Measurements from ENCODE around the gene IKBKE. TPM values are rescaled to one million over a fixed set of nuclear protein-coding genes. Genes with fewer than 3 reads are reported as not detected.

IKBKE gene
- total RNA-seq, 2 experiments from 2014 or later = 18.7 to 19.8 TPM

DNA sequence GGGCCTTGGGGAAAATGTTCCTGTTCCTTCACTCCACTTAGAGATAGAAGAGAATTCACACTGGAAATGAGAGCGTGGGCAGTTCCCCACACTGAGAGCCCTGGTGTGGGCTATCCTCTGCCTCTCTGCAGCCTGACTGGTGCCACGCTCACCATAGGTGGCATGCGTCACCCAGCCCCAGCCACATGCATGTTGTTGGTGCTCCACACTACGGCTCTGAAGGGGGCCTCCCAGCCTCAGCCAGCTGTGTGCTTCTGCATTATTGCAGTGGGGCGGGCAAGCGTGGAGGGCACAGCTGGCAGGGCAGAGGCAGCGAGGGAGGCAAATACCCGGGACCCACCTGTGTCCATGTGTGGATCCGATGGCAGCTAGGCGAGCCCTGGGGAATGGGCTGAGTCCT lies 22.3 kb downstream of the IKBKE start:
- H3K4me1 Mint-ChIP-seq = peaks cover 20% of the 10 kb centered on the region
- no peaks in the 10 kb centered on the region for H3K27me3 Mint-ChIP-seq
- H3K27ac Mint-ChIP-seq = peak overlapping the region; percentile 4
- no peaks in the 10 kb centered on the region for H3K9me3 Mint-ChIP-seq
- H3K36me3 Mint-ChIP-seq = peaks cover 17% of the 10 kb centered on the region
- no peak for DNase-seq
- H3K4me3 Mint-ChIP-seq = no peak overlapping the region

DNA sequence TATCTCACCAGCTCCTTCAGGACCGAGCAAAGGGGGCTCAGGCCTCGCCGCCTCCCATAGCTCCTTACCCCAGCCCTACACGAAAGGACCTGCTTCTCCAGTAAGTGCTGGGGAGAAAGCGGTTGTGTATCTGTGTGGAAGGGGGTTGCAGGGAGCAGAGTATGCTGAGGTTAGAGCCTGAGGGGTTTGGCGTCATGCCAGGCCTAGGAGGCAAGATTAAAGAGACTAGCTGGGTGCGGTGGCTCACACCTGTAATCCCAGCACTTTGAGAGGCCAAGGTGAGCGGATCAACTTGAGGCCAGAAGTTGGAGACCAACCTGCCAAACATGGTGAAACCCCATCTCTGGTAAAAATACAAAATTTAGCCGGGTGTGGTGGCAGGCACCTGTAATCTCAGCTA lies 23.0 kb downstream of the IKBKE start:
- peaks cover 18% of the 10 kb centered on the region for H3K36me3 Mint-ChIP-seq
- H3K27me3 Mint-ChIP-seq = no peaks in the 10 kb centered on the region
- H3K9me3 Mint-ChIP-seq = no peaks in the 10 kb centered on the region
- H3K4me1 Mint-ChIP-seq = peaks cover 20% of the 10 kb centered on the region
- DNase-seq = no peak
- H3K27ac Mint-ChIP-seq = no peak overlapping the region
- no peak overlapping the region for H3K4me3 Mint-ChIP-seq

DNA sequence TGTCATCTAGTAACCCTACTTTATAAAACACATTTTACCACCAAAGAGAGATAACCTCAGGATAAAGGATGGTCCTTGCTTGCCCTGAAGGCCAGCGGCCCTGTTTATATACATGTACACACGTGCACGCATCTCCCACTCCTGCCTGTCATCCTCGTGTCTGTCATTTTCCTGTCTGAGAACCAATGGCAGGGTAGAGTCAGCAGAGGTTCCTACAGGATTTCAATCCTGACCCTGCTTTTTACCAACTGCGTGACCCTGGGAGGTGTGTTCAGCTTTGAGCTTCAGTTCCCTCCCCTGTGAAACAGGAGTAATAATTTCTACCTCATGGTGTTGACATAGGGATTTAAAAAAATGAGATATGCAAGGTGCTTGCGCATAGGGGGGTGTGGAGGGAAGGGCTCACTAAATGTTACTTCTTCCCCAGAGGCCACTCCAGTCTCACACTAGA lies 24.8 kb downstream of the IKBKE start:
- Mint-ChIP-seq H3K9me3 (no peaks in the 10 kb centered on the region), H3K27me3 (no peaks in the 10 kb centered on the region), H3K4me3 (no peak overlapping the region), H3K36me3 (peaks cover 21% of the 10 kb centered on the region), H3K27ac (peak overlapping the region; percentile 20), H3K4me1 (peaks cover 20% of the 10 kb centered on the region)
- no peak for DNase-seq

DNA sequence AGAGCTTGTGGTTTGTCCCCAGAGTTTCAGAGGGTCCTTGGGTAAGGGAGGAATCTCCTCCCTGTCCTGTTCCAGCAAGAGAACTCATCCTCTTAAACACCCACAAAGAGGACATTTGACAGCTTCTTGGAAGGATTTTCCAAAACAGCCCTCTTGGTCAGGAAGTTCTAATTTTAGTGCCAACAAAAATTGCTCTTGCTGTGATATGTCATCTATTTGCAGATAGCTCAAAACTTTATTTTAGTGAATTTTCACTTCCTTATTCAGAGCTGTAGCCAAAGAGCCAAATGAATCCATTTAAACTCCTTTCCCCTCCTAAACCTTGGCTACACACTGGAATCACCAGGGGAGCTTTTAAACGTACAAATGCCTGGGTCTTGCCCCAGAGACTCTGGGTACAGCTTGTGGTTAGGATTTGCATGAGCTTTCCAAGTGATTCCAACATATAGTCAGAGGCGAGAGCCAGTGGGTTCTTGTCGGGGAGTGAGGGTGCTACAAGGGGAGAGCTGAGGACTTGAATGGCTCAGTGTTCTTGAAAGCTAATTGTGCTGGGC lies 25.3 kb downstream of the IKBKE start:
- peaks cover 20% of the 10 kb centered on the region for H3K36me3 Mint-ChIP-seq
- peaks cover 20% of the 10 kb centered on the region for H3K4me1 Mint-ChIP-seq
- no peaks in the 10 kb centered on the region for H3K9me3 Mint-ChIP-seq
- no peak for DNase-seq
- H3K27ac Mint-ChIP-seq = no peak overlapping the region
- H3K4me3 Mint-ChIP-seq = no peak overlapping the region
- H3K27me3 Mint-ChIP-seq = no peaks in the 10 kb centered on the region

DNA sequence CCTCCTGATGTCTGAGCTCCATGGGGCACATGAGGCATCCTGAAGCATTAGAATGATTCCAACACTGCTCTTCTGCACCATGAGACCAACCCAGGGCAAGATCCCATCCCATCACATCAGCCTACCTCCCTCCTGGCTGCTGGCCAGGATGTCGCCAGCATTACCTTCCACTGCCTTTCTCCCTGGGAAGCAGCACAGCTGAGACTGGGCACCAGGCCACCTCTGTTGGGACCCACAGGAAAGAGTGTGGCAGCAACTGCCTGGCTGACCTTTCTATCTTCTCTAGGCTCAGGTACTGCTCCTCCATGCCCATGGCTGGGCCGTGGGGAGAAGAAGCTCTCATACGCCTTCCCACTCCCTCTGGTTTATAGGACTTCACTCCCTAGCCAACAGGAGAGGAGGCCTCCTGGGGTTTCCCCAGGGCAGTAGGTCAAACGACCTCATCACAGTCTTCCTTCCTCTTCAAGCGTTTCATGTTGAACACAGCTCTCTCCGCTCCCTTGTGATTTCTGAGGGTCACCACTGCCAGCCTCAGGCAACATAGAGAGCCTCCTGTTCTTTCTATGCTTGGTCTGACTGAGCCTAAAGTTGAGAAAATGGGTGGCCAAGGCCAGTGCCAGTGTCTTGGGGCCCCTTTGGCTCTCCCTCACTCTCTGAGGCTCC lies 26.0 kb downstream of the IKBKE start:
- Mint-ChIP-seq H3K9me3 (no peaks in the 10 kb centered on the region), H3K4me1 (peaks cover 23% of the 10 kb centered on the region), H3K27me3 (no peaks in the 10 kb centered on the region), H3K4me3 (no peak overlapping the region), H3K27ac (peak overlapping the region; percentile 74), H3K36me3 (peaks cover 16% of the 10 kb centered on the region)
- DNase-seq = no peak

DNA sequence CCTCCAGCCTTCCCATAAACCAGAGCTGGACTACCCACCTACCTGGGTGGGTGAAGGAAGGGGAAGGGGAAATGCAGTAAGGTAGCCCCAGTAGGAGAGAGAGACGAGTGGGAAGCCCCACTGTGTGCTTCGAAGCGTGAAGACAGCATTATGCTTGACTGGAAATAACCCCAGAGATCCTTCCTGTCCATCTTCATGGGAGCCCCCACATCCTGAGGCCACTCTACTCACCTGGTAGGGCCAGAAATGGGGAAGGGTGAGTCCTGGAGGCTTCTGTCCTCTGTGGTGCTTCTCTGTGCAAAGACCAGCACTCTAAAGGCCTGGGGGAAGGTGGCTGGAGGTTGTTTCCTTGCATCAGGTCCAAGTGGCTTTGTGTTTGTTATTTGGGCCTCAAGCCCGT lies 27.1 kb downstream of the IKBKE start:
- peak overlapping the region; percentile 74 for H3K27ac Mint-ChIP-seq
- H3K4me3 Mint-ChIP-seq = no peak overlapping the region
- H3K36me3 Mint-ChIP-seq = peaks cover 9% of the 10 kb centered on the region
- H3K27me3 Mint-ChIP-seq = no peaks in the 10 kb centered on the region
- H3K9me3 Mint-ChIP-seq = no peaks in the 10 kb centered on the region
- H3K4me1 Mint-ChIP-seq = peaks cover 25% of the 10 kb centered on the region
- no peak for DNase-seq

DNA sequence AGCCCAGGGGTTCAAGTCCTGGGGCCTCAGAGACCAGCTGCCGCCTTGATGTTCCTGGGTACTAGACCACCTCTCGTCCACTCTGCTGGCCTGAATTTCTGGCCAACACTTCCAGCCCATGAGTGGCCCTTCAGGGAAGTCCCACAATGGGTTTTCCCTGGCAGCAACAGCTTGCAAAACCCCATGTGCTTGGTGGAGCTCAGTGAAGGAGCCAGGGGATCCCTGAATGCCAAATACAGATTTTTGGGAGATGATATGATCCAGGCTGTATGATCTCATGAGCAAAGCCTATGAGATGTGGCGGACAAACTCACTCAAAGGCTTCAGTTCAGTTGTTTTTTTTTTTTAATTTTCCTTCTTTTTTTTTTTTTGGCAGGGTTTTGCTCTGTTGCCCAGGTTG lies 27.5 kb downstream of the IKBKE start:
- no peak for DNase-seq
- H3K27ac Mint-ChIP-seq = no peak overlapping the region
- H3K36me3 Mint-ChIP-seq = peaks cover 8% of the 10 kb centered on the region
- H3K4me3 Mint-ChIP-seq = no peak overlapping the region
- H3K9me3 Mint-ChIP-seq = no peaks in the 10 kb centered on the region
- peaks cover 28% of the 10 kb centered on the region for H3K4me1 Mint-ChIP-seq
- no peaks in the 10 kb centered on the region for H3K27me3 Mint-ChIP-seq

DNA sequence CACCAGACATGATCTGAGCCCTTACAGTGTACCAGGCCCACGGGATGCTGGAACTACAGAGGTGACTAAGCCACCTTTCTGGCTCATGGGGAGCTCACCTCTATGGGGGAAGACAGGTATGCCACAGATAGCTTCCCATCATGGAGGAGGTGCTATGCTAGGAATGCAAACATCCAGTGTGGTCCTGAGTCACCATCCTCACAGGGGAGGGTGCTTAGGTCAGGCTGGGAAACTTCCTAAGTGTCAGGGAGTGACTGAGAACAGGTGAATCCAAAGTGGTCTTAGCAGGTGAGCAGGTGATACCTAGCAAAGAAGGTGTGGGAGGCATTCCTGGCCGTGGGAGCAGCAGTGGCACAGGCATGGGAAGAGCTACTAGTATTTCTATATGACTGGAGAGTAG lies 28.4 kb downstream of the IKBKE start:
- DNase-seq = no peak
- H3K36me3 Mint-ChIP-seq = peaks cover 8% of the 10 kb centered on the region

DNA sequence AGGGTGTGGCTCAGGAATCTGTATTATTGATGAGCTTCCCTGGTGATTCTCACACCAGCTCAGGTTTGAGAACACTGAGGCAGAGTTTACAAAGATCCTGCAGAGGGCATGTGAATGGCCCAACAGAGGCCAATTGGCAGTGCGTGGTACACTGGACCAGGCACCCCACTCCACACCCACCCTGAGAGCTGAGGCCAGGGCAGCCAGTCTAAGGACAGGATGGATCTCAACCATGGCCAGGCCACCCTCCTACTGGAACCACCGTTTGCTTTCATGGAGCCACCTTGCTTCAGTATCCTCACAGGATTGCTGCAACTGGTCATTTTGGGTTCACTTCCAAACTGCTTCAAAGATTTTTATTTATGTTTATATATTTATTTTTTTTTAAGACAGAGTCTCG lies 29.8 kb downstream of the IKBKE start:
- peaks cover 8% of the 10 kb centered on the region for H3K36me3 Mint-ChIP-seq
- no peaks in the 10 kb centered on the region for H3K9me3 Mint-ChIP-seq
- no peaks in the 10 kb centered on the region for H3K27me3 Mint-ChIP-seq
- no peak for DNase-seq
- no peak overlapping the region for H3K27ac Mint-ChIP-seq
- H3K4me1 Mint-ChIP-seq = peaks cover 47% of the 10 kb centered on the region
- no peak overlapping the region for H3K4me3 Mint-ChIP-seq

More for the DNA sequence above, 28.4 kb downstream of the IKBKE start:
- Mint-ChIP-seq H3K4me3 (no peak overlapping the region), H3K27ac (peak overlapping the region; percentile 21), H3K27me3 (no peaks in the 10 kb centered on the region), H3K9me3 (no peaks in the 10 kb centered on the region), H3K4me1 (peaks cover 36% of the 10 kb centered on the region)

DNA sequence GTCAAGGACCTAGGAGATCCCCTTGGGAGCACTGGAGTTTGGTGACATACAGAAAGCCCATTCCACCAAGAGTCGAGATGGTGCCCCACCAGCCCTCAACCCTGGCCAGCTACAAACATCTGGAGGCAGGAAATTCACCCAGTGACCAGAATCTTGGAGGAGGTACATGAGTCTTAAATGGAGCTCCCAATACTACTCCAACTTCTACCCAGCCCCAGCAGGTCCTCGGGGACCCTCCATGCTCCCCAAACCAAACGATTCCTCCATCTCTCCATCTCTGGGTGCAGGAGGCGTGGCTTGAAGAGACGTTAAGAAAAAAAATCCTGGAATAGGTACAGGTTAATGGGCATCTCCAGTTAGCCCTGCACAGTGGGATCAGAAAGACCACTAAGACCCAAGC lies 31.6 kb downstream of the IKBKE start:
- Mint-ChIP-seq H3K4me3 (peak overlapping the region; percentile 6), H3K9me3 (no peaks in the 10 kb centered on the region), H3K27ac (no peak overlapping the region), H3K36me3 (peaks cover 5% of the 10 kb centered on the region), H3K4me1 (peaks cover 47% of the 10 kb centered on the region), H3K27me3 (peaks cover 3% of the 10 kb centered on the region)
- no peak for DNase-seq

DNA sequence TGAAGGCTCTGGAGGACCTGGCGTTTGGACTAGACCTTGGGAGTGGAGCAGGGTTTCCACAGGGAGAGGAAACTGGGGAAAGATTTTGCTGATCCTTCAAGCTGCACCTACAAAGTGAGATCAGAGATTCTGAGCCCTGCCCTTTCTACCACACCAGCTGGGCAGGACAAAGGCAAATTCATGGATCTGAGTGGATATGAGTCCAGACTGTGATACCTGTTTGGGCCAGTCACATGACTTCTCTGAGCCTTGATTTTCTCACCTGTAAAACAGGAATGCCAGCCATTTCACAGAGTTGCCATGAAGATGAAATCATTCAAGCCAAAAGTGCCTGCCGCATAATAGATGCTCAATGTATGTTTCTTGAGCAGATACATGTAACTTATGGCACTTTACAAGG lies 32.1 kb downstream of the IKBKE start:
- Mint-ChIP-seq H3K4me3 (no peak overlapping the region), H3K27ac (no peak overlapping the region), H3K27me3 (peaks cover 3% of the 10 kb centered on the region), H3K9me3 (no peaks in the 10 kb centered on the region), H3K4me1 (peaks cover 47% of the 10 kb centered on the region), H3K36me3 (peaks cover 5% of the 10 kb centered on the region)
- DNase-seq = no peak

DNA sequence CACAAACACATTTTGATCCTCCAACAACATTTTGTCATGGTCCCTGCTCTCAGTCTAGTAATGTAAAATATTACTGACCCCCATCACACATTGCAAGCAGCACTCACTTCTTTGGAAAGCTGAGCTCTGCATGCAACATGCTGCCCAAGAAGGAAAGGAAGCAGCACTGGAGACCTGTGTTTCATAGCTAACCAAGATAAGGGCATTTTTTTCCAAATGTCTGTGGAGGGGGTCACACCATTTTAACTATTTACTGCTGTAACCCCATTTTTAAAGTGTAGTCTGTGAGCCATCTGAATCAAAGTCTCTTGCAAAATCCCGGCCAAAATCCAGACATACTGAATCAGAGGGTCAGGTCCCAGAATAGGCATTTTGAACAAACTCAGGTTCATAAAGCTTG lies 32.5 kb downstream of the IKBKE start:
- Mint-ChIP-seq H3K9me3 (no peaks in the 10 kb centered on the region), H3K27ac (no peak overlapping the region), H3K36me3 (peaks cover 5% of the 10 kb centered on the region)

DNA sequence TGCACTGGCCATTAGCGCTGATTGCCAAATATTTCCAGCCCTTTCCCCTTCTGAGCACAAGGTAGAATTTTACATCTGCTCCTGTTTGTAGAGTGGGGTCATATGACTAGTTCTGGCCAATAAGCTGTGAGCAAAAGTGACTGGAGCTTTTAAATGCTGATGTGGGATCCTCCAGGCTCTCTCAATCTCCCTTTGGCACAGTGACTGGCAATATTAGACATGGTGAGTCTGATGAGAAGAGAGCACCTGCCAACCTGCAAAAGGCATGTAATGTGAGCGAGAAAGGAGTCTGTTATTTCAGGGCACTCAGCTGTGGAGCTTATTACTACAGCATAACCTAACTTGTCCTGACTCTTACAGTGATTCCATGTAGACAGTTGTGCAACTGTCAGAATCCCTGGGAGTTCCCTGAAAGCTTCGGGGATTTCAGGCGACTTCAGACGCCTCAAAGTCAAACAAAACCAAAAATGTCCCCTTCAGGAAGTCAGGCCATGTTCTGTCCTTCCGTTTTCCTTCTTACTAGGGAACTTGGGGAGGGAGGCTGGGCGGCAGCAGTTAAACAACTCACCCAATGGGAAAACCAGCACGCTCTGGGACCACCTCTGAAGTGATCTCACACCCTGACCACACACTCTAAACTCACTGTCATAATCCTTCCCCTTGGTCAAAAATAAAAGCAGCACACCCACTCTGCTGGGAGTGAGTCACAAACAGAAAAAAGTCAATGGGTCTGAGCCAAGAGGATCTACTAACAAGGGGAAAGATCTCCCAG lies 33.5 kb downstream of the IKBKE start:
- peaks cover 1% of the 10 kb centered on the region for H3K36me3 Mint-ChIP-seq
- peaks cover 53% of the 10 kb centered on the region for H3K4me1 Mint-ChIP-seq
- H3K4me3 Mint-ChIP-seq = no peak overlapping the region
- H3K9me3 Mint-ChIP-seq = no peaks in the 10 kb centered on the region
- peak overlapping the region; percentile 53 for H3K27ac Mint-ChIP-seq
- peak; percentile 71 for DNase-seq
- H3K27me3 Mint-ChIP-seq = peaks cover 14% of the 10 kb centered on the region

More for the DNA sequence above, 32.5 kb downstream of the IKBKE start:
- Mint-ChIP-seq H3K4me1 (peaks cover 47% of the 10 kb centered on the region), H3K4me3 (no peak overlapping the region), H3K27me3 (peaks cover 4% of the 10 kb centered on the region)
- no peak for DNase-seq

DNA sequence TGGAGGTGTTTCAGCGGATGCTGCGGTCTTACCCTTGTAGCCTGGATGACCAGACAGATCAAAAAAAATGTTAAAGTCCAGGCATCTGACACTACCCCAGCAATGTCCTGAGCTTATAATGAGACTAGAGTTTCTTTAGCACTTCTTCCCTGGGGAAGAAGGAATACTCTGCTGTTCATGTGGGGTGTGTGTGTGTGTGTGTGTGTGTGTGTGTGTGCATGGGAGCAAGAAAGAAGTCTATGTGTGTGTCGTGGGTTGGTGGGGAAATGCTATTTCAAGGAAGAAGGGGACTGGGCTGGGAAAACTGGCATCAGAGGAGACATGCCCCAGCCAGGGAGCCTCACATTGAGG lies 34.1 kb downstream of the IKBKE start:
- Mint-ChIP-seq H3K27ac (peak overlapping the region; percentile 5), H3K36me3 (peaks cover 1% of the 10 kb centered on the region), H3K4me3 (no peak overlapping the region), H3K4me1 (peaks cover 53% of the 10 kb centered on the region), H3K9me3 (no peaks in the 10 kb centered on the region), H3K27me3 (peaks cover 19% of the 10 kb centered on the region)
- DNase-seq = no peak

DNA sequence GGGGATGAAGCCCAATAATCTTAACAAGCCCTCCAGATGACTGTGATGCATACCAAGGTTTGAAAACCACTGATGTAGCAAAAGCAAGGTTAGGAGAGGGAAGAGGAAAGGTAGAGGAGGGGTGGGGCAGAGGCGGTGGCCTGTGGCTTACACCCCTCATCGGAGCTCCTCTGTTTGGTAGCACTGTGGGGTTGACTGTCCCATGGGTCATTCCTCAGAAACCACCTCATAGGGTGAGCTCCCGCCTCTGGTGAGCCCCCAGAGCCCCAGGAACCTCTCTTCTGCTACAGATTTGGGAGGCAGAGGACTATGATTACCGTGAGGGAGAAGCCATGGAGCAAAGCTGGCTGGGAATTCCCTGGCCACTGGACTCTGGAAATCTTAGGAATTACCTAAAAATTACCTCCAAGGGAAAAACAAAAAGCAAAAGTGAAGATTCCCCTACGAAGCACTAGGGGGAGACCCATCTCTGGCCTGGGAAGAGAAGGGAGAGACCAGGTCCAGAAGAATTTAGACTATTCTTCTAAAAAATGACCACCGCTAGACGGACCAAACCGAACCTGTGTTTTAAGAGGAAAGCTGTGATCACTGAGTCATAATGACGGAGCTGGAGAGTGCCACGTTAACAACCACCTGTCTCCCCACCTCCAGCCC lies 35.6 kb downstream of the IKBKE start:
- Mint-ChIP-seq H3K4me1 (peaks cover 53% of the 10 kb centered on the region), H3K27me3 (peaks cover 34% of the 10 kb centered on the region), H3K36me3 (peaks cover 1% of the 10 kb centered on the region), H3K9me3 (no peaks in the 10 kb centered on the region), H3K4me3 (peak overlapping the region; percentile 72), H3K27ac (peak overlapping the region; percentile 4)
- no peak for DNase-seq
